ENCODE results near the gene MYO19.
"Not testable (repeated sequence)": the region's sequence is repeated elsewhere in the genome, so short reads cannot be mapped to it uniquely, and the experiment has no call there.

The MYO19 gene

DNA sequence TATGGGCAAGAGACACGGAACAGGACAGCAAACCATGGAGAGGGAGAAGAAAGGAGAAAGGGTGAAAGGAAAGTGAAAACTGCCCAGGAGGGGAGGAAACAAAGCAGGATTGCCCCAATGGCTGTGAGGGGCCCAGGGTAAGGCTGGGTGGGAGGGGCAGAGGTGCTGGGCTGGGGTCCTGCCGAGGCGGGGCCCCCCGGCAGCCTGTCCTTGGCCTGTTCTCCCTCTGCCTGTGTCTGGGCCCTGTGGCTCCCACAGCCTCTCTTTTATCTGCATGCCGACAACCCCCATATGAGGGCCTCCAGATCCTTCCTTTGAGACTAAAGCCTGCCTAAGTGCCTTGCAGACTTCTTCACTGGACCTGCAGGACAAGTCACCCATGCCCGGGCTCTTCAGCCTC lies 32.7 kb downstream of the MYO19 start:
- no peak for DNase-seq (ENCODE audit: low read depth in 2 of 2)

DNA sequence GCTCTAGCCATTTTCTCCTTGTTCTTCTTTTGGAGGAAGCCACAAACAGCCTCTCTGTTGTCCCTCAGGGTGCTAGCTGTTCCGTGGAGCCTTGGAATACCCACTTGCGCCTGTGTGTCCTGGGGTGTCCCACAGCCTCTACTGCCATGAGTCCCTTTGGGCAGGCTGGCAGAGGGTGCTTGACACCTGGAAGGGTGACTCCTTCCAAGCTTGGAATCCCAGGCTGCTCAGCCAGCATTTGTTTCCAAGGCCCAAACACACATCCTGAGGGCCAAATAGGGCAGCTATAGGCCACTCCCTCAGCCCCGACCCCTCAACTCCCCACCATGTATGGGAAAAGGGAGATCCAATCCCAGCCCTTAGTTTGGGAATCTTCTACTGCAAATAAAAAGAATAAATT lies 33.3 kb downstream of the MYO19 start:
- no peak for DNase-seq (ENCODE audit: low read depth in 2 of 2)

GRCh38 chr17:36500745-36501225 lies 33.9 kb downstream of the MYO19 start:
- DNase-seq (ENCODE audit: low read depth in 2 of 2): no peak

DNA sequence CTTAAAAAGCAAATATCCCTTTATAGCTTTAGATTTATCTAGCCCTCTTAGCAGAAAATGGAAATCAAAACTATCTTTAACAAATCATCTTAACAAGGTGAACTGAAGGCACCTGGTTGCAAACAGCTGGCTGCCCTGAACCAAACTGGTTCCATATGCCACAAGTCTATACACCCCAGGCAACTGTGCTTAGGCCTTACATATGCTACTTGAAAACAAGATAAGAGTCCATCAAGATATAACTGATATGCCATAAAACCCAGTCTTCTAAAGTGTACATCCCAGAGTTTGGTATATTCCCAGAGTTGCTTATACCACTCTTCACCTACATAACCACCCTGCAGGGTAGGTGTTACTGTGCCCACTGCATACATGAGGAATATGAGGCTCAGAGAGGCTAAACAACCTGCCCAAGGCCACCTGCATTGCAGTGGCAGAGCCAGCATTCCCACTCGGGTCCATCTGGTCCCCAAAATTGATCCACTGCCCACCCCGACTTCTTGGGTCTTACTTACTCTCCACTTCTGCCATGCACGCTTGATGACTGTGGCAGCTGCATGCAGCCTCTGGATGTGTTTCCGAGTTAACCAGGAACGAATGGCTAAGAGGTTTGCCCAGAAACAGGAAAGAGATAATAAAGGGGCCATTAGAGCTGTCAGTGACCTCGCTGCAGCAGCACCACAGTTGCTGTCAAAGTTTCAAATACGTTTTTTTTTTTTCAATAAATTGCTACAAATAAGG lies 35.9 kb downstream of the MYO19 start:
- DNase-seq (ENCODE audit: low read depth in 2 of 2): no peak

DNA sequence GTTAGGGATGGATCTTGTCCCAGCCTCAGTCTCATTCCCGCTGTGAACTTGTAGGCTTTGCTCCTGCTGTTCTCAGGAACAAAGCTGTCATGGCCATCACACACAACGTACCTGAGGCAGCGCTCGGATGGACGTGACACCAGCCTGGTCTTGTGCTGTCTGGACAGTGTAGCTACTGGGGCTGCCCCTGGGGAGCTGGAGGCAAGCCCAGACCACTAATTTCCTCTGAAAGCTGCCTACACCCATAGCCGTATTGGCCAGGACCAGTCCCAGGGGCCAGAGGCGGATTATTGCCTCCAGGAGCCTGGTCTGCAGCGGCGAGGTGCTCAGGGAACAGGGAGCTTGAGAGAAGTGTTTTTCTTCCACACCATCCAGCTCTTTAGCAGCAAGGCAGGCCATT lies 36.5 kb downstream of the MYO19 start:
- DNase-seq (ENCODE audit: low read depth in 2 of 2): no peak

DNA sequence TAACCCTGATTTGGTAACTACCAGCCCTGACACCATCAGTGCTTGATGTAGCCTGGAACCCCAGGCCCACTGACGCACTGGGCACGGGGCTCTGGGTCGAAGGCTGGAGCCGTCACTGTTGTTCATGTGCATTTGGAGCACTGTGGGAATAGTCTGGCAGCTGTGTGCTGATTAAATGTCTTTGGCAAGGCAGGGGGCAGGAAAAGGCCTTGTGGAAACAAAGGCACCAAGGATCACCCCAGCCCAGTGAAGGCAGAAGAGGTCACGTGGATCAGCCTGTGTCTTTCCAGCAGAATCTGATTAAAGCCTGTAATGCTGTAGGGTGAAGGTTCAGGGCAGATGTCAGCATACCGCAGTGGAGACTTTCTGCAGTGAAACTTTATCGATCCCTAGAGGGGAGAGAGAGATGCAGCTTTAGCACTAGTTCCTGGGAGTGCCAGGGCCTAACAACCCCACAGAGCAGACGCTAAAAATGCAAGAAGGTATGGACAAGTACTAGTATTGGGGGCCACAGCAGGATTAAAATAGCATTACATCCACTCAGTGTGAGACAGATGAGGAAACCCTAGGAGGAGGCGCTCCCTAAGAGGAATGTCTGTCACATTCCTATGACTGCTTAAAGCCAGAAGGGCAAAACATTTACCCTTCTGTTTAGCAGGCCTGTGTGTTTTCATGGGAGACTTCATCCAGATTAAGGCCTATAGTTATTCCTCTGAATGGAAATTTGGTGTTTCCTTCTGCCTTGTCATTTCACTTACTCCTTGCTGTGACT lies 38.5 kb downstream of the MYO19 start:
- DNase-seq (ENCODE audit: low read depth in 2 of 2): no peak

DNA sequence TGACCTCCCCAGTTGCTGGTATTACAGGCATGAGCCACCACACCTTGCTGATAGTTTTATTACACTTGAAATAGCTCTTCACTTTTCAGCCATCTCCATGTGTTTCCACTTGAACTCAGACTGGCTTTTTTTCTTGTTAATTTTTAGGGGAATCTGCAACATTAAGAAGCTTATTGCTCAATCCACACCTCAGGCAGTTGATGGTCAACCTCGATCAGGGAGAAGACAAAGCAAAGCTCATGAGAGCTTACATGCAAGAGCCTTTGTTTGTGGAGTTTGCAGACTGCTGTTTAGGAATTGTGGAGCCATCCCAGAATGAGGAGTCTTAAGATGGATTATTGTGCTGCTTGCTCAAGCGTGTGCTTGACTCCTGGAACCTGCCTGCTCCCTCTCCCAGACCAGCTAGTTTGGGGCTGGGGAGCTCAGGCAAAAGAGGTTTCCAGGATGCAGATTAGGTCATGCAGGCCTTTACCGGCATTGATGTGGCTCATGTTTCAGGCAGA lies 39.5 kb downstream of the MYO19 start:
- no peak for DNase-seq (ENCODE audit: low read depth in 2 of 2)

- DNase-seq (ENCODE audit: low read depth in 2 of 2): no peak
Measured at GRCh38 chr17:36494674-36495073, 40.0 kb downstream of the MYO19 start.

GRCh38 chr17:36493956-36494355 lies 40.7 kb downstream of the MYO19 start:
- DNase-seq (ENCODE audit: low read depth in 2 of 2): no peak

GRCh38 chr17:36486204-36487194 lies 48.2 kb downstream of the MYO19 start, which contains the start of gene ZNHIT3:
TSS of gene ZNHIT3 (plus strand) at chr17:36486681. CDS start at chr17:36486700, 19 bp downstream.
- peak; percentile 69 to 74 for DNase-seq (ENCODE audit: low read depth in 2 of 2)

DNA sequence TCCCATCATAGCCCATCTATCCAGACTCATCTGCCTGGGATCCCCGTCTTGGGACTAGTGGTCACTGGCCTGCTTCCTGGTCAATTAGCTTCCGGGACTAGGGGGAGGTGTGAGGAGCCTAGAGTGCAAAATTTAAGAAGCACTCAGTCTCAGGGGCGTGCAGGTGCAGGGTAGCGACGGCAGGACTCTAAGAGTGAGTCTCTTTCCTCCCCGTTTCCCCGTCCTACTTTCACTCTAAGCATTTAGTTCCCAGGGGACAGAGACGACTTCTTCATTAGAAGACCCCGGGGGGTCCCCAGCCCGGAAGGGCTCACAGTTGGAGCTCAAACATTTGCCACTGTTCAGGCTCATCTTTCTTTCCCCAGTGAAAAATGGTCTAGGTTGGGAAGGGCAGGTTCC lies 48.9 kb downstream of the MYO19 start:
- no peak for DNase-seq (ENCODE audit: low read depth in 2 of 2)

GRCh38 chr17:36485027-36485426 lies 49.6 kb downstream of the MYO19 start:
- DNase-seq (ENCODE audit: low read depth in 2 of 2): no peak

DNA sequence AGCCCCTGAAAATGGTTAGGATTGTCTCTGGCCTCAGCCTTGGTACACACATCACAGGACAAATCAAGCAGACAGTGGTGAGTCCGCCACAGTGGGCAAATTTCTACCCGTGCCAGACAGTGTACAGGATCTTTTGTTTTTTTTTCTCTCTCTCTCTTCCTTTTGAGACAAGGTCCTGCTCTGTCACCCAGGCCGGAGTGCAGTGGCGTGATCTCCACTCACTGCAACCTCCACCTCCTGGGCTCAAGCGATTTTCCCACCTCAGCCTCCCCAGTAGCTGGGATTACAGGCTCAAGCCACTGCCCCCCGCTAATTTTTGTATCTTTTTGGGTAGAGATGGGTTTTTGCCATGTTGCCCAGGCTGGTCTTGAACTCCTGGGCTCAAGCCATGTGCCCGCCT lies 50.6 kb downstream of the MYO19 start:
- DNase-seq (ENCODE audit: low read depth in 2 of 2): not testable (repeated sequence)

- DNase-seq (ENCODE audit: low read depth in 2 of 2): peak; percentile 31 to 81
Measured at GRCh38 chr17:36482611-36483504, 51.8 kb downstream of the MYO19 start.

- DNase-seq (ENCODE audit: low read depth in 2 of 2): no peak
Measured at GRCh38 chr17:36481829-36482228, 52.8 kb downstream of the MYO19 start.

DNA sequence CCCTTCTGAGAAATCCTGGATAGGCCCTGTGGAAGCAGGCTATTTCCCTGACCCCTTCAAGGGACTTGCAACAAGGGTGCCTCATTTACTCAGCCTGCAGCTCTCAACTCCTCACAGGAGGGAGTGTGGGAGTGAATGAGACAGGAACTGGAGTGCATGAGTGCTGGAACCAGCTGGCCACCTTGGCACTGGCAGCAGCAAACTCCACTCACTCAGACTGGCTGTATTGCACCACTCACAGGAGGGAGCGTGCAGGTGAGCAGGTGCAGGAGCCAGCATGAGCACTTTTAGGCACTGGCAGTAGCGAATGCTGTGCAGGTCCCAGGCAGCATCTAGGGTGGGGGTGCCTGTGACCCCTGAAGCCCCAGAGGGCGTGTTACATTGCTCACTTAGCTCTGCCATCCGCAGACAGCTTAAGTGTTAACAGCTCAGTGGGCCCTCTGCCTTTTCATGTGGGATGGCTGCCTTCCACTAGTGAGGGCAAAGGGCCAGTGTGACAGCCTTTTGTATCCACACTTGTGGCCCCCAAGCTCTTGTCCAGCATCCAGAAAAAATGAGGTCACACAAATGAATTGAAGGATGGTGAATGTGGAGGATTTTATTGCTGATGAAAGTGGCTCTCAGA lies 59.2 kb downstream of the MYO19 start:
- DNase-seq (ENCODE audit: low read depth in 2 of 2): no peak

DNA sequence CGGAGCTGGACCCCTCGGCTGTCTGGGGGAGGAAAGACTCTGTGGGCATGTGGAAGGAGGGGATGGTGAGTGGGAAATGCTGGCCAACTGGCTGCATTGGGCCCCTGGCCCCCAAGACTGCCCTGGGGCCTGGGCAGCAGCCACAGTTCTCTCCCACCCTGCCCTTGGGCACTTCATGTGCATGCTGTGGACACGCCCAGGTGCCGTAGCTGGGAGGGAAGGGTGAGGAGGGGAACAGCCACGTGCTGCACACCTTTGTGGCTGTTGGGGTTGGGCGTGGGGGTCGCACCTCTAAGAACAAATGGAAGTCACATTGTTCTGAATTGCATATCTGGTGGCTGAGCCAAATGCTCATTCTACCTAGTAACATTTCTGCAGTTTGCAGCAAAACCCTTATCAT lies 60.1 kb downstream of the MYO19 start:
- no peak for DNase-seq (ENCODE audit: low read depth in 2 of 2)

GRCh38 chr17:36470499-36470898 lies 64.2 kb downstream of the MYO19 start:
- no peak for DNase-seq (ENCODE audit: low read depth in 2 of 2)

DNA sequence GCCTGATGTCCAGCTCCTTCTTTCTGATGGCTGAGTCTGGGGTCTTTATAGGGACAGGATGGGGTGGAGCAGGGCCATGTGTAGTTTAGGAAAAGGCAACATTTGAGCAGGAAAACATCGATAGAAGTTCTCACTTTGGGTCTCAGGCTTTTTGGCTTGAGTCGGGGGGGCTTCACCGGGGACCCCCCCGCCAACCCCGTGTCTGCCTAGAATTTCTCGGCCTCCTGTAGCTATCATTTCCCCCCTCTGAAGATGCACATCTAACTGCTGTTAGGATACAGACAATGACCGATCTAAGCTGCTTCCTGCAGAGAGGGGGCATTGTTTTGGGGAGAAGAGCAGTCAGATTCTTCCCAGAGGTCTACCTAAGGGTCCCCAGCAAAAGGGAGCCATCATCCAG lies 64.9 kb downstream of the MYO19 start:
- no peak for DNase-seq (ENCODE audit: low read depth in 2 of 2)
